ENCODE measurements around the gene HEBP1. TPM values are rescaled to one million over a fixed set of nuclear protein-coding genes. Genes with fewer than 3 reads are reported as not detected.

The HEBP1 gene
- total and polyA plus RNA-seq, 5 donors from 2014 or later, result 12.1 to 26.3 (median 21.8) TPM

GRCh38 chr12:12986775-12987331, 13.2 kb downstream of the HEBP1 start:
- Histone ChIP-seq H3K9me3 (ENCODE audit: control insufficient read depth in 2 of 2, low read length in 2 of 2) (no peaks in the 10 kb centered on the region), H3K4me3 (ENCODE audit: low read depth, low read length) (no peak overlapping the region), H3K27ac (ENCODE audit: insufficient read depth, low read length, poor library complexity, severe bottlenecking) (no peak overlapping the region), H3K4me1 (ENCODE audit: control insufficient read depth, insufficient read depth, low read length, poor library complexity, severe bottlenecking) (no peaks in the 10 kb centered on the region), H3K36me3 (ENCODE audit: control insufficient read depth, insufficient read depth, low read length) (peaks cover 21% of the 10 kb centered on the region), H3K27me3 (ENCODE audit: control insufficient read depth, insufficient read depth, low read length) (no peaks in the 10 kb centered on the region)
- H3K4me1 Mint-ChIP-seq, result peaks cover 0 to 9% (median 3%) of the 10 kb centered on the region in 4 donors
- H3K27ac Mint-ChIP-seq, result no peak overlapping the region
- ATAC-seq (ENCODE audit: low read depth in 2 of 2), result no peak
- H3K9me3 Mint-ChIP-seq, result no peaks in the 10 kb centered on the region
- no peaks in the 10 kb centered on the region for H3K27me3 Mint-ChIP-seq
- H3K36me3 Mint-ChIP-seq, result peaks cover 21% of the 10 kb centered on the region
- DNase-seq, result no peak
- no peak overlapping the region for H3K4me3 Mint-ChIP-seq

GRCh38 chr12:12985817-12986408, 14.2 kb downstream of the HEBP1 start:
- ATAC-seq (ENCODE audit: low read depth in 2 of 2) (peak; percentile 31 to 47), DNase-seq (peak in 1 of 3 donors; percentile 28)
- H3K4me1 Mint-ChIP-seq, result peaks cover 0 to 9% (median 3%) of the 10 kb centered on the region in 4 donors

DNA sequence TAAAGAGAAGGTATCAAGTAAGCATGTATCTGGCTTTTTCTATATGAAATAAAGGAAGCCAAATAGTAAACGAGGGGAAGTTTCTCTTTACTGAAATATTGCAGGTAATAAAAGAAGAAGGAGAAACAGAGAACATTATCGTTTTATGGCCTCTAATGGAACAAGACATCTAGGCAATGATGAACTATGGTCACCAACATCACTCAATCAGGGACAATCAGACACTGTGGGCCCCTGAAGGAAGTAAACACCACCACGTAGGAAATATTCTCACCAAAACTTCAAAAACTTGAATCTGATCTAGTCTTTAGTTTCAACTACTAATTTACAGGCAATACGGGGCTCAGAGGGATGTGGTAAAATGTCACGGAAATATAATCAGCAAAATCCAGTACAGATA, 15.9 kb downstream of the HEBP1 start:
- Histone ChIP-seq H3K36me3 (ENCODE audit: control insufficient read depth, insufficient read depth, low read length) (peaks cover 30% of the 10 kb centered on the region), H3K4me3 (ENCODE audit: low read depth, low read length) (no peak overlapping the region), H3K4me1 (ENCODE audit: control insufficient read depth, insufficient read depth, low read length, poor library complexity, severe bottlenecking) (no peaks in the 10 kb centered on the region), H3K9me3 (ENCODE audit: control insufficient read depth in 2 of 2, low read length in 2 of 2) (no peaks in the 10 kb centered on the region), H3K27ac (ENCODE audit: insufficient read depth, low read length, poor library complexity, severe bottlenecking) (no peak overlapping the region), H3K27me3 (ENCODE audit: control insufficient read depth, insufficient read depth, low read length) (no peaks in the 10 kb centered on the region)
- Mint-ChIP-seq H3K27me3 (no peaks in the 10 kb centered on the region), H3K4me1 (peaks cover 0 to 9% (median 3%) of the 10 kb centered on the region in 4 donors), H3K27ac (peak overlapping the region in 1 of 3 donors; percentile 28), H3K9me3 (no peaks in the 10 kb centered on the region), H3K36me3 (peaks cover 19% of the 10 kb centered on the region), H3K4me3 (no peak overlapping the region)
- no peak for DNase-seq
- ATAC-seq (ENCODE audit: low read depth in 2 of 2), result no peak

More at GRCh38 chr12:12985817-12986408, 14.2 kb downstream of the HEBP1 start:
- H3K36me3 Mint-ChIP-seq, result peaks cover 19% of the 10 kb centered on the region
- H3K27me3 ChIP-seq (ENCODE audit: control insufficient read depth, insufficient read depth, low read length), result no peaks in the 10 kb centered on the region
- H3K27ac ChIP-seq (ENCODE audit: insufficient read depth, low read length, poor library complexity, severe bottlenecking), result no peak overlapping the region
- H3K36me3 ChIP-seq (ENCODE audit: control insufficient read depth, insufficient read depth, low read length), result peaks cover 23% of the 10 kb centered on the region
- no peak overlapping the region for H3K27ac Mint-ChIP-seq
- H3K9me3 ChIP-seq (ENCODE audit: control insufficient read depth in 2 of 2, low read length in 2 of 2), result no peaks in the 10 kb centered on the region
- no peak overlapping the region for H3K4me3 Mint-ChIP-seq
- H3K27me3 Mint-ChIP-seq, result no peaks in the 10 kb centered on the region
- no peaks in the 10 kb centered on the region for H3K4me1 ChIP-seq (ENCODE audit: control insufficient read depth, insufficient read depth, low read length, poor library complexity, severe bottlenecking)
- H3K4me3 ChIP-seq (ENCODE audit: low read depth, low read length), result no peak overlapping the region
- H3K9me3 Mint-ChIP-seq, result no peaks in the 10 kb centered on the region

- no peaks in the 10 kb centered on the region for H3K9me3 Mint-ChIP-seq
- no peaks in the 10 kb centered on the region for H3K27me3 Mint-ChIP-seq
- H3K4me3 Mint-ChIP-seq, result no peak overlapping the region
- Histone ChIP-seq H3K27ac (ENCODE audit: insufficient read depth, low read length, poor library complexity, severe bottlenecking) (no peak overlapping the region), H3K4me1 (ENCODE audit: control insufficient read depth, insufficient read depth, low read length, poor library complexity, severe bottlenecking) (no peaks in the 10 kb centered on the region), H3K36me3 (ENCODE audit: control insufficient read depth, insufficient read depth, low read length) (peaks cover 24% of the 10 kb centered on the region), H3K9me3 (ENCODE audit: control insufficient read depth in 2 of 2, low read length in 2 of 2) (no peaks in the 10 kb centered on the region), H3K27me3 (ENCODE audit: control insufficient read depth, insufficient read depth, low read length) (no peaks in the 10 kb centered on the region), H3K4me3 (ENCODE audit: low read depth, low read length) (no peak overlapping the region)
- DNase-seq (peak in 2 of 3 donors; percentile 22 to 45), ATAC-seq (ENCODE audit: low read depth in 2 of 2) (no peak)
- H3K4me1 Mint-ChIP-seq, result peaks cover 0 to 9% (median 3%) of the 10 kb centered on the region in 4 donors
- peaks cover 19% of the 10 kb centered on the region for H3K36me3 Mint-ChIP-seq
- H3K27ac Mint-ChIP-seq, result no peak overlapping the region
These were observed 16.5 kb downstream of the HEBP1 start for GRCh38 chr12:12983420-12984035.

DNA sequence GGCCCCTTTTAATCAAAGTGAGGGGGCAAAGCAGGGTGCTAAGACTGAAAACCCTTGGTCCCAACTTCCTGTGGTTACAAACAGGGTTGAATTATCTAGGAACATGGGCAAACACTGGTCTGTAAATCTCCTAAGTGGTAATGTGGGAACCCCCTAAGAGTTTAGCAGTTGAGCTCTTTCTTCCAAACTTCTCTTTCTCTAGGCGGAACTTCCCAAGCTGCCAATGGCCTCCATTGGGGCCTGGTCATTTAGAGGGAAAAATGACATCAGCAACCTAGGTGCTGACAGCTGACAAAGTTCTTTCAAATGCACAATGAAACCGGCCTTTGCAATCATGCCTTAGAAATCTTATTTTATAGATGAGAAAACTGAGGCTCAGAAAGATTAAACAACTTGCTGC, 17.7 kb downstream of the HEBP1 start:
- ATAC-seq (ENCODE audit: low read depth in 2 of 2) (no peak), DNase-seq (no peak)
- Histone ChIP-seq H3K4me3 (ENCODE audit: low read depth, low read length) (no peak overlapping the region), H3K9me3 (ENCODE audit: control insufficient read depth in 2 of 2, low read length in 2 of 2) (no peaks in the 10 kb centered on the region), H3K36me3 (ENCODE audit: control insufficient read depth, insufficient read depth, low read length) (peaks cover 24% of the 10 kb centered on the region), H3K27ac (ENCODE audit: insufficient read depth, low read length, poor library complexity, severe bottlenecking) (no peak overlapping the region), H3K27me3 (ENCODE audit: control insufficient read depth, insufficient read depth, low read length) (no peaks in the 10 kb centered on the region), H3K4me1 (ENCODE audit: control insufficient read depth, insufficient read depth, low read length, poor library complexity, severe bottlenecking) (no peaks in the 10 kb centered on the region)
- Mint-ChIP-seq H3K36me3 (peaks cover 21% of the 10 kb centered on the region), H3K9me3 (no peaks in the 10 kb centered on the region), H3K4me3 (no peak overlapping the region), H3K27me3 (no peaks in the 10 kb centered on the region), H3K27ac (no peak overlapping the region), H3K4me1 (peaks cover 0 to 9% (median 3%) of the 10 kb centered on the region in 4 donors)

DNA sequence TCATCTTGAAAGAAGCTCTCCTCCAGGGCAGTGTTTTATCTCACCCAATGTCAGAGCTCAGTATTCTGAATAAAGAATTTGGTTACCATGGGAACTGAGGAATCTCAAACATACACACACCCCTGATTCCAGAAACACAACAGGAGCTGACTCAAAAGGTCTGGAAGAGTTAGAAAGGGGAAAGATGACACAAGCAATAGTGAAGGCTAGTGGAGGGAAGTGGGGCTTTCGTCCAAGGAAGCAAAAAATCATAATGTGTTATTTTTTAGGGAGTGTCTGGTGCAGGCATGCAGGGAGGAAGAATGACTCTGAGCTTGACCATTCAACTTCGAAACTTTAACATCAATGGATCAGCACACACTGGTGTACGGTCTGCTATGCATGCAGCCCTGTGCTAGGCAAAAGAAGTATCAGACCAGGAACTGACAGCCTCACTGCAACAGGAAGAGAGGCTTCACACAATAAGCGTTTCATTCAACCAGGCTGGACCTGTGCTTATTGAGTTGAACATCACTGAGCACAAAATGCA, 20.3 kb downstream of the HEBP1 start:
- H3K4me3 Mint-ChIP-seq, result no peak overlapping the region
- Histone ChIP-seq H3K36me3 (ENCODE audit: control insufficient read depth, insufficient read depth, low read length) (peaks cover 12% of the 10 kb centered on the region), H3K27me3 (ENCODE audit: control insufficient read depth, insufficient read depth, low read length) (no peaks in the 10 kb centered on the region), H3K4me3 (ENCODE audit: low read depth, low read length) (no peak overlapping the region), H3K9me3 (ENCODE audit: control insufficient read depth in 2 of 2, low read length in 2 of 2) (no peaks in the 10 kb centered on the region), H3K27ac (ENCODE audit: insufficient read depth, low read length, poor library complexity, severe bottlenecking) (no peak overlapping the region), H3K4me1 (ENCODE audit: control insufficient read depth, insufficient read depth, low read length, poor library complexity, severe bottlenecking) (no peaks in the 10 kb centered on the region)
- H3K27ac Mint-ChIP-seq, result no peak overlapping the region
- peaks cover 0 to 8% (median 3%) of the 10 kb centered on the region in 4 donors for H3K4me1 Mint-ChIP-seq
- H3K36me3 Mint-ChIP-seq, result peaks cover 22% of the 10 kb centered on the region
- H3K9me3 Mint-ChIP-seq, result no peaks in the 10 kb centered on the region
- ATAC-seq (ENCODE audit: low read depth in 2 of 2) (no peak), DNase-seq (no peak)
- no peaks in the 10 kb centered on the region for H3K27me3 Mint-ChIP-seq

GRCh38 chr12:12979126-12979525, 20.9 kb downstream of the HEBP1 start:
- Mint-ChIP-seq H3K27me3 (no peaks in the 10 kb centered on the region), H3K36me3 (peaks cover 26% of the 10 kb centered on the region), H3K4me3 (no peak overlapping the region), H3K9me3 (peaks cover 0 to 5% (median 0%) of the 10 kb centered on the region in 7 donors), H3K4me1 (peaks cover 0 to 6% (median 3%) of the 10 kb centered on the region in 4 donors), H3K27ac (no peak overlapping the region)
- H3K9me3 ChIP-seq (ENCODE audit: control insufficient read depth in 2 of 2, low read length in 2 of 2), result no peaks in the 10 kb centered on the region
- H3K4me1 ChIP-seq (ENCODE audit: control insufficient read depth, insufficient read depth, low read length, poor library complexity, severe bottlenecking), result no peaks in the 10 kb centered on the region
- DNase-seq (no peak), ATAC-seq (ENCODE audit: low read depth in 2 of 2) (no peak)
- H3K36me3 ChIP-seq (ENCODE audit: control insufficient read depth, insufficient read depth, low read length), result peaks cover 12% of the 10 kb centered on the region
- H3K4me3 ChIP-seq (ENCODE audit: low read depth, low read length), result no peak overlapping the region
- no peak overlapping the region for H3K27ac ChIP-seq (ENCODE audit: insufficient read depth, low read length, poor library complexity, severe bottlenecking)
- H3K27me3 ChIP-seq (ENCODE audit: control insufficient read depth, insufficient read depth, low read length), result no peaks in the 10 kb centered on the region
